B cell (primary cell): Measurements from ENCODE around the gene B3GALT6. TPM values are rescaled to one million over a fixed set of nuclear protein-coding genes. Genes with fewer than 3 reads are reported as not detected.

ENCODE experiments used
- ATAC-seq: fragments of 200-7000 bp; cut with Tn5 transposase; one replicate; pipeline ENCODE4 v1.10.0; 2021; ENCODE audit warnings: low read depth, mild to moderate bottlenecking, moderate number of reproducible peaks, moderate library complexity
- CTCF ChIA-PET: fragments of 350-600 bp; sonication (Branson Sonifier 250); formaldehyde crosslinking; loops from one replicate; lab custom pipeline; 2021; ENCODE audit warnings: antibody characterized with exemption, inconsistent platforms; lab: Charles Lee
- POLR2A ChIA-PET: fragments of 350-600 bp; sonication (Branson Sonifier 250); formaldehyde crosslinking; loops from one replicate; lab custom pipeline; 2021; ENCODE audit warnings: antibody characterized with exemption; lab: Charles Lee
- DNase-seq: peaks from one replicate; pipeline ENCODE4 v3.0.0; 2013
- H2AFZ ChIP-seq: 2 replicates; pipeline ENCODE4 v1.6.1; 2012; ENCODE audit warnings: mild to moderate bottlenecking, low read depth, low read length; ENCODE audit not compliant: insufficient read depth, poor library complexity, severe bottlenecking
- H3K27ac ChIP-seq, 2 donors: 1 replicate in 1 of 2; 2 replicates in 1 of 2; pipeline ENCODE4 v1.5.1; 2012 to 2013; ENCODE audit warnings: low read length in 2 of 2, mild to moderate bottlenecking in 2 of 2, moderate library complexity in 1 of 2
- H3K27me3 ChIP-seq, 4 experiments: fragments of 200-600 bp in 1 of 4; sonication (generic) in 1 of 4; replicated peaks in 1 of 4; 1 replicate in 2 of 4; 2 replicates in 2 of 4; pipeline versions ENCODE4 v1.6.1 to v1.7.0; 2013 to 2016; ENCODE audit warnings: low read length in 3 of 4, mild to moderate bottlenecking in 2 of 4, mixed read lengths in 1 of 4, moderate library complexity in 1 of 4; ENCODE audit not compliant: insufficient read depth in 4 of 4, control insufficient read depth in 3 of 4; ENCODE audit errors: control extremely low read depth in 1 of 4
- H3K36me3 ChIP-seq, 2 experiments: replicated peaks in 1 of 2; 1 replicate in 1 of 2; 2 replicates in 1 of 2; pipeline versions ENCODE4 v1.6.1 to v1.7.1; 2013; ENCODE audit warnings: low read length in 1 of 2; ENCODE audit not compliant: insufficient read depth in 2 of 2, control insufficient read depth in 1 of 2; ENCODE audit errors: control extremely low read depth in 1 of 2, extremely low read depth in 1 of 2
- H3K4me1 ChIP-seq, 2 donors: fragments of 200-600 bp in 1 of 2; sonication (generic) in 1 of 2; 1 replicate in 1 of 2; 2 replicates in 1 of 2; pipeline versions ENCODE4 v1.5.1 to v1.6.1; 2013 to 2017; ENCODE audit warnings: low read length in 2 of 2; ENCODE audit not compliant: control insufficient read depth in 2 of 2, insufficient read depth in 2 of 2
- H3K4me2 ChIP-seq: replicated peaks from 2 replicates; pipeline ENCODE3; 2012; ENCODE audit warnings: mild to moderate bottlenecking, low read depth, low read length; ENCODE audit not compliant: poor library complexity, severe bottlenecking
- H3K4me3 ChIP-seq, 5 experiments: fragments of 200-600 bp in 1 of 5; sonication (generic) in 1 of 5; 1 replicate in 3 of 5; 2 replicates in 2 of 5; pipeline versions ENCODE4 v1.5.1 to v1.7.0; 2011 to 2016; ENCODE audit warnings: low read length in 4 of 5, mild to moderate bottlenecking in 4 of 5, low read depth in 2 of 5, control low read depth in 1 of 5, moderate library complexity in 1 of 5; ENCODE audit not compliant: insufficient read depth in 1 of 5; ENCODE audit errors: control extremely low read depth in 1 of 5, extremely low read depth in 1 of 5
- H3K79me2 ChIP-seq: fragments of 200-600 bp; sonication (generic); one replicate; pipeline ENCODE4 v1.6.0; 2016; ENCODE audit warnings: low read length; ENCODE audit not compliant: control insufficient read depth, insufficient read depth
- H3K9ac ChIP-seq: fragments of 200-600 bp; sonication (generic); 2 replicates; pipeline ENCODE4 v1.6.1; 2017; ENCODE audit warnings: mild to moderate bottlenecking, low read length, moderate library complexity
- H3K9me3 ChIP-seq, 3 donors: one replicate each; pipeline versions ENCODE4 v1.6.1 to v1.7.1; 2013; ENCODE audit warnings: low read length in 2 of 3; ENCODE audit not compliant: control insufficient read depth in 2 of 3, insufficient read depth in 1 of 3; ENCODE audit errors: control extremely low read depth in 1 of 3
- H4K20me1 ChIP-seq: 2 replicates; pipeline ENCODE4 v1.6.0; 2012; ENCODE audit warnings: mild to moderate bottlenecking, low read length; ENCODE audit not compliant: insufficient read depth, control insufficient read depth, poor library complexity, severe bottlenecking
- H3K27ac Mint-ChIP-seq: one replicate; pipeline ENCODE4 v1.8.0; 2021; ENCODE audit warnings: mixed read lengths
- H3K27me3 Mint-ChIP-seq: one replicate; pipeline ENCODE4 v1.8.0; 2021; ENCODE audit warnings: mixed read lengths
- H3K4me1 Mint-ChIP-seq: one replicate; pipeline ENCODE4 v1.8.0; 2021; ENCODE audit warnings: mixed read lengths
- H3K4me3 Mint-ChIP-seq: one replicate; pipeline ENCODE4 v1.8.0; 2021; ENCODE audit warnings: mixed read lengths
- H3K9me3 Mint-ChIP-seq: one replicate; pipeline ENCODE4 v1.8.0; 2022; ENCODE audit warnings: mixed read lengths; ENCODE audit not compliant: insufficient read depth
- EZH2 ChIP-seq: IDR thresholded peaks from 2 replicates; pipeline ENCODE4 v1.6.1; 2012; ENCODE audit warnings: borderline replicate concordance, low read depth, mild to moderate bottlenecking, moderate library complexity, low read length; ENCODE audit not compliant: insufficient read depth, poor library complexity, severe bottlenecking
- WGBS: methylation state at CpG from one replicate; pipeline ENCODE4 v1.1.5; 2013; ENCODE audit warnings: missing lambda C conversion rate; ENCODE audit not compliant: insufficient coverage; 5-methylcytosine and 5-hydroxymethylcytosine counted together
- intact Hi-C: fragments of 100-400 bp; cut with micrococcal nuclease; formaldehyde crosslinking; loops from one replicate; pipeline ENCODE4 v1.10.0; 2022
- polyA plus RNA-seq: library from polyadenylated mRNA; depleted of rRNA; stranded (reverse); fragments of >200 nt; gene quantifications from 2 replicates; pipeline ENCODE4 v1.2.3, GENCODE V29; 2012
- total RNA-seq, 2 donors: library from RNA; stranded (reverse); fragments of 120-200 nt in 1 of 2; gene quantifications; 1 replicate in 1 of 2; 2 replicates in 1 of 2; pipeline versions ENCODE4 v1.2.3 to v1.2.4, GENCODE V29; 2013 to 2022
- TF ChIP-seq, protein P1 (sequence below): fragments of 200-600 bp; IDR thresholded peaks from one replicate; pipeline ENCODE4 v1.8.0; 2022; ENCODE audit warnings: antibody characterized with exemption, mild to moderate bottlenecking

The B3GALT6 gene
- total and polyA plus RNA-seq, 2 donors (not counting 1 experiment from before 2014, with no cell fraction given) = 5.9 to 21.0 TPM

DNA sequence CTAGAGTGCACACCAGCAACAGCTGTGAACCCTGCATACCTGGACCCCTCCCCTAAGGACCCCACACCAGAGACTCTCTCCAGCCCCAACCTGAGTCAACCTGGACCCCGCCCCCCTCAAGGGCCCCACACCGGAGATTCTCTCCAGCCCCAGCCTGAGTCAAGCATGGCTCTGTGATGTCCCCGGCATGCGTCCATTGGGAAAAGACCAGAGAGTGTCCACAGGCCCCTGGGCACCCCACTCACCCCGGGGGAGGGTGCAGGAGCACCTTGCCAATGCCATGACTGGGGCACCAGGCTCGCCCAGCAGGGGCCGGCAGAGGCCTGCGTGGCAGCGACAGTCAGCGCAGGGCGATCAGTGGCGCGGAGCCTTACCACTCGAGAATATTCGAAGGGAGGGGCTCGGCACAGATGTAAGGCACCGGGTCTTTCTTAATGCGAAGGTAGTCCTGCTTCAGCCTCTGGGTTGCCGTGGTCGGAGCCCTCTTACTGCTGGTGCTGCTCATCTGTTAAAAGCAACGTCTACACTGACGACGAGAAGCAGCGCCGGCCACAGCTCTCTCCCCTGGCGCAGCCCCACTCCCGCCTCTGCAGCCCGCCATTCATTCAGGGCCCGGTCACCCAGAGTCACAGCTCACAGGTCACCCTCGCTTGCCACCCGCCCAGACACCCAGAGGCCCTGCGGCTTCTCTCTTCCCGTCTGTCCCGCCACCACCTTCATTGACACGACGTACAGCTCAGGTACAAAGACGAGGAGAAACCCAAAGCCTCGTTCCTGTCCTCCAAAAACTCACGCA is 35.6 kb downstream of the B3GALT6 start:
- H3K27ac ChIP-seq = no peak overlapping the region
- Mint-ChIP-seq H3K4me3 (no peak overlapping the region), H3K27ac (no peak overlapping the region), H3K27me3 (no peaks in the 10 kb centered on the region), H3K4me1 (peaks cover 31% of the 10 kb centered on the region), H3K9me3 (no peaks in the 10 kb centered on the region)
- H4K20me1 ChIP-seq = peaks cover 85% of the 10 kb centered on the region
- no peak overlapping the region for H2AFZ ChIP-seq
- POLR2A ChIA-PET = no interaction called here
- WGBS = 98% methylated on average over 39 of the region's 39 CpGs
- no peaks in the 10 kb centered on the region for H3K27me3 ChIP-seq
- TF ChIP-seq, protein P1, sequence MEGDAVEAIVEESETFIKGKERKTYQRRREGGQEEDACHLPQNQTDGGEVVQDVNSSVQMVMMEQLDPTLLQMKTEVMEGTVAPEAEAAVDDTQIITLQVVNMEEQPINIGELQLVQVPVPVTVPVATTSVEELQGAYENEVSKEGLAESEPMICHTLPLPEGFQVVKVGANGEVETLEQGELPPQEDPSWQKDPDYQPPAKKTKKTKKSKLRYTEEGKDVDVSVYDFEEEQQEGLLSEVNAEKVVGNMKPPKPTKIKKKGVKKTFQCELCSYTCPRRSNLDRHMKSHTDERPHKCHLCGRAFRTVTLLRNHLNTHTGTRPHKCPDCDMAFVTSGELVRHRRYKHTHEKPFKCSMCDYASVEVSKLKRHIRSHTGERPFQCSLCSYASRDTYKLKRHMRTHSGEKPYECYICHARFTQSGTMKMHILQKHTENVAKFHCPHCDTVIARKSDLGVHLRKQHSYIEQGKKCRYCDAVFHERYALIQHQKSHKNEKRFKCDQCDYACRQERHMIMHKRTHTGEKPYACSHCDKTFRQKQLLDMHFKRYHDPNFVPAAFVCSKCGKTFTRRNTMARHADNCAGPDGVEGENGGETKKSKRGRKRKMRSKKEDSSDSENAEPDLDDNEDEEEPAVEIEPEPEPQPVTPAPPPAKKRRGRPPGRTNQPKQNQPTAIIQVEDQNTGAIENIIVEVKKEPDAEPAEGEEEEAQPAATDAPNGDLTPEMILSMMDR = no peak
- TF ChIP-seq EZH2 = no peak
- no peak for ATAC-seq
- peaks cover 70% of the 10 kb centered on the region for H3K79me2 ChIP-seq
- intact Hi-C loops = no loop called here
- peaks cover 22 to 25% of the 10 kb centered on the region in 2 donors for H3K4me1 ChIP-seq
- CTCF ChIA-PET = no interaction called here
- H3K9me3 ChIP-seq = no peaks in the 10 kb centered on the region
- H3K4me3 ChIP-seq = no peak overlapping the region
- no peak overlapping the region for H3K4me2 ChIP-seq
- peaks cover 0 to 46% of the 10 kb centered on the region in 2 experiments for H3K36me3 ChIP-seq
- H3K9ac ChIP-seq = no peak overlapping the region
- no peak for DNase-seq

DNA sequence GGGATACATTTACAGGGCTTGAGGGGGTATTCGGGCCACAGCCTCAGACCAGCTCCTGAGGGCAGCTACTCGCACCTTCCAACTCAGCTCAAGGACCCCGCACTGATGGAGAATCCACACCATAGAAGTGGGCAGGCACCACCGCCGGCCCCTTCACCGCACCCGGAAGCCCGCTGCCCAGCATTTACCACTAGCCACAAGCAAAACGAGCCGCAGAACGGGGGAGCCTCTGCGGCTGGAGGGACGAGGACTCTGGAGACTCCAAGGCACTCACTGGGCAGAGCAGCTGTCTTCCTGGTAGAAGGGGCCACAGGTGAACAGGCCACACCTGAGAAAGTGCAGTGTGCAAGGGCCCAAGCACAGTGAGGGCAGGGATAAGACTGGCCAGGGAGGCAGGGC is 36.2 kb downstream of the B3GALT6 start:
- Histone ChIP-seq H4K20me1 (peaks cover 84% of the 10 kb centered on the region), H3K9ac (no peak overlapping the region), H3K9me3 (no peaks in the 10 kb centered on the region), H3K27me3 (no peaks in the 10 kb centered on the region), H3K79me2 (peaks cover 70% of the 10 kb centered on the region), H3K36me3 (peaks cover 0 to 40% of the 10 kb centered on the region in 2 experiments), H3K4me3 (no peak overlapping the region), H3K27ac (no peak overlapping the region), H2AFZ (no peak overlapping the region), H3K4me2 (no peak overlapping the region), H3K4me1 (peaks cover 24 to 31% of the 10 kb centered on the region in 2 donors)
- no peak for TF ChIP-seq EZH2
- TF ChIP-seq, protein P1 = no peak
- whole genome bisulfite sequencing = 98% methylated on average over 13 of the region's 13 CpGs
- no peak for ATAC-seq
- Mint-ChIP-seq H3K27me3 (no peaks in the 10 kb centered on the region), H3K4me1 (peaks cover 35% of the 10 kb centered on the region), H3K4me3 (no peak overlapping the region), H3K9me3 (no peaks in the 10 kb centered on the region), H3K27ac (no peak overlapping the region)
- intact Hi-C loops = no loop called here
- DNase-seq = no peak
- POLR2A ChIA-PET = interaction anchor here (0.6 kb wide), 2 partner anchors 11 to 88 kb away, joined by 3 to 4 read pairs; no protein-coding TSS in a partner anchor
- CTCF ChIA-PET = no interaction called here
